Renal cortex interstitium (tissue), 11 donors: Measurements from ENCODE around the gene FARP1. TPM values are rescaled to one million over a fixed set of nuclear protein-coding genes. Genes with fewer than 3 reads are reported as not detected.

Experiments
- DNase-seq, 11 donors: peaks; one replicate each; pipeline ENCODE4 v3.0.0-alpha.2; 2013; ENCODE audit warnings: low read depth in 9 of 11, low spot score in 4 of 11; ENCODE audit errors: extremely low read depth in 1 of 11
- polyA plus RNA-seq, 3 donors: library from polyadenylated mRNA; unstranded; fragments of 120-200 nt; gene quantifications; one replicate each; pipeline ENCODE4 v1.2.1, GENCODE V29; 2013; ENCODE audit not compliant: insufficient read length in 3 of 3

Gene FARP1
- polyA plus RNA-seq, 3 donors: 251 to 327 (median 255) TPM

DNA sequence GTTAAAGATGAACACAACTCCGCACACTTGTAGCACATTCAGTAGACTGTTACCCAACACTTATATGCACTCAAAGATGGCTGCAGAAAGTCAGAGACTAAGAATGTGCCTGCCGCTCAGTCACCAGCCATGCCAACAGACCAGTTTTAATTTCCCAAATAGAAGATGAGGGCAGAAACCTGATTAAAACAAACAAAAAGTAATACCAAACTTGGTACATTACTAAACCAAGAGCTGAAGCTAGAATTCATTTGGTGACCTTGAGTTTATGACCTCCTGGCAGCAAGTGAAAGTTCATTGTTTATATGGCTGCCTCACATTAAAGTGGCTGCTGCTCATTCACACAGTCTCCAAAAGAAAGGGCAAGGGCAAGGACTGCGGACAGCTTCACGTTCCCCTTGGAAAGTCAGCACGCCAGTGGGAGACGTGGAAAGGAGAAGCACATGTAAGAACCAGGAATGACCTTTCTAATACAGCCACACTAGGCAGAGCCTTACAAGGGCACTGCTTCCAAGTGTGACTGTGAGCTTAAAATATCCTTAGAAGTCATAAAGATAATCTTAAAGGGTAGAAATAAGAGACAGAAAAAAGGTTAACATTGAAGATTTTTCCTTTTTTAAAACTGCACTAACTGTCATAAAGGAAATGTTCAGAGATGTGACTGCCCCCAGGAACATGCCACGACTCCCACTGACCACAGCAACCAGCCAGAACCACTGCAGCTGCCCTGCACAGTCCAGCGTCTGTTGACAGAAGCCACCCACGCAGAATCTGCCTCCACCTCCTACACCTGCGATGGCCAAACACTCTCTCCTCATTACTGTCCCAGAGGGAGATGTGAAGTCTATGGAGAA lies 360.5 kb downstream of the FARP1 start:
- peak in 1 of 11 donors; percentile 42 for DNase-seq

DNA sequence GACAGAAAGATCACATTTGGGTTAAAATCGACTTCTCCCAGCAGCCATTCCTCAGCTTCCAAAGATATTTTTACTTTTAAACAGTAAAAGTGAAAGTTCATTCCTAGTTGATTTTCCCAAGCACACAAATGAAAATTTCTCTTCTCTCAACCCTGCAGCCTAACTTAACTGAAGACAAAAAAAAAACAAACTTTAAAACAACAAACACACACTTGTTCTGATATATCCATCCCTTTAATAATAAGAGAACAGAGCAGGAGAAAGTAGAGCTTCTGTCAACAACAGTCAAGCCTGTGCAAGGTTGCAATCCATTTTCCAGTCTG lies 361.1 kb downstream of the FARP1 start:
- DNase-seq: no peak

DNA sequence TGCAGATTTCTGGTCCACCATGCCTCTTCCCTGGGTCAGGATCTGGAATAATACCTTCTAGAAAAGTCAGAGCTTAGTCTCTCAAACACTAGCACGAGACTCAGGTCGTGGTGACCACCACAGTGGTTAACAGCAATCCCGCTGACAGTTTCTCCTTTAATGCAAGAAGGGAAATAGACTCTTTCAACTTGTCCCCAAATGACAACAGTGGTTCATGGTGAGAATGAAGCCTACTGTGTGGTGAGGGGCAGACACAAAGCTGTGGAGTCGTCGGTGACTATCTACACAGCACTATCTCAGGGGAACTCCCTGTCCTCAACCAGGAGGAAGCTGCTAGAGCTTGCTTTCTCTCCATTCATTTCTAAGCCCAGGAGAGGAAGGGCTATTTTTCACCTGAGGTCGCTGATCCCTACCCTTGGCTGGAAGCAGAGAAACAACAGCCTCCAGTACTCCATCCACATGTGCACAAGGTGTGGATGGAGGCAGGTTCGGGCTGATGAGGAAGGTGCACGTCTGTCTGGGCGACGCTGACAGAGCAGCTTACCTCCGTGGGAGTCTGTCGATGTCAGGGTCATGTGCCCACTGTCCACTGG lies 361.6 kb downstream of the FARP1 start:
- no peak for DNase-seq

Other genes starting within 250 kb of the FARP1 start
- gene IPO5, start 189.4 kb upstream of the FARP1 start, polyA plus RNA-seq: 100 to 1,000 TPM; 177 to 193 (median 179) TPM
- gene RNF113B, start 34.2 kb downstream of the FARP1 start, polyA plus RNA-seq: not detected